Astrocyte (in vitro differentiated cells and primary cell): ENCODE data around the gene SNAPC4. TPM values are rescaled to one million over a fixed set of nuclear protein-coding genes. Genes with fewer than 3 reads are reported as not detected.

Experiments used
- DNase-seq: peaks from one replicate; pipeline ENCODE4 v3.0.0-alpha.2; 2010; ENCODE audit warnings: low read depth
- FAIRE-seq: peaks from 2 replicates; lab custom pipeline; 2011; peaks lifted over from hg19 to GRCh38; lab: Jason Lieb, UNC
- H2AFZ ChIP-seq: 2 replicates; pipeline ENCODE4 v1.6.0; 2012; ENCODE audit warnings: low read depth, low read length, inconsistent platforms
- H3K27ac ChIP-seq: 2 replicates; pipeline ENCODE4 v1.5.1; 2011; ENCODE audit warnings: low read depth, low read length, inconsistent platforms
- H3K27me3 ChIP-seq: 2 replicates; pipeline ENCODE4 v1.6.0; 2011; ENCODE audit warnings: low read length, inconsistent platforms; ENCODE audit not compliant: insufficient read depth
- H3K36me3 ChIP-seq: 2 replicates; pipeline ENCODE4 v1.5.1; 2011; ENCODE audit warnings: low read length, inconsistent platforms; ENCODE audit not compliant: insufficient read depth
- H3K4me1 ChIP-seq: 2 replicates; pipeline ENCODE4 v1.5.1; 2011; ENCODE audit warnings: low read length, inconsistent platforms; ENCODE audit not compliant: insufficient read depth
- H3K4me2 ChIP-seq: 2 replicates; pipeline ENCODE4 v1.6.0; 2012; ENCODE audit warnings: low read length, inconsistent platforms
- H3K4me3 ChIP-seq: 2 replicates; pipeline ENCODE4 v1.5.1; 2011; ENCODE audit warnings: low read depth, mild to moderate bottlenecking, low read length, inconsistent platforms; ENCODE audit not compliant: insufficient read depth
- H3K79me2 ChIP-seq: 2 replicates; pipeline ENCODE4 v1.6.0; 2012; ENCODE audit warnings: mild to moderate bottlenecking, low read length, inconsistent platforms; ENCODE audit not compliant: insufficient read depth
- H3K9ac ChIP-seq: 2 replicates; pipeline ENCODE4 v1.6.0; 2012; ENCODE audit warnings: mild to moderate bottlenecking, low read length, inconsistent platforms
- H3K9me3 ChIP-seq: 2 replicates; pipeline ENCODE4 v1.5.1; 2012; ENCODE audit warnings: low read depth, mild to moderate bottlenecking, low read length, inconsistent platforms; ENCODE audit not compliant: insufficient read depth
- H4K20me1 ChIP-seq: 2 replicates; pipeline ENCODE4 v1.6.0; 2012; ENCODE audit warnings: low read length, inconsistent platforms; ENCODE audit not compliant: insufficient read depth
- H3K27ac Mint-ChIP-seq: one replicate; pipeline ENCODE4 v1.8.0; 2021; ENCODE audit warnings: mild to moderate bottlenecking, mixed read lengths; ENCODE audit not compliant: unreplicated experiment
- H3K27me3 Mint-ChIP-seq: one replicate; pipeline ENCODE4 v1.8.0; 2021; ENCODE audit warnings: low read depth, mixed read lengths; ENCODE audit not compliant: unreplicated experiment
- H3K36me3 Mint-ChIP-seq: one replicate; pipeline ENCODE4 v1.8.0; 2021; ENCODE audit warnings: low read depth, mixed read lengths; ENCODE audit not compliant: unreplicated experiment
- H3K4me1 Mint-ChIP-seq: one replicate; pipeline ENCODE4 v1.8.0; 2021; ENCODE audit warnings: low read depth, mixed read lengths; ENCODE audit not compliant: unreplicated experiment
- H3K4me3 Mint-ChIP-seq: one replicate; pipeline ENCODE4 v1.8.0; 2021; ENCODE audit warnings: mild to moderate bottlenecking, moderate library complexity, mixed read lengths; ENCODE audit not compliant: unreplicated experiment
- H3K9me3 Mint-ChIP-seq: one replicate; pipeline ENCODE4 v1.8.0; 2021; ENCODE audit warnings: mild to moderate bottlenecking, mixed read lengths; ENCODE audit not compliant: unreplicated experiment
- EZH2 ChIP-seq: IDR thresholded peaks from 2 replicates; pipeline ENCODE4 v1.6.1; 2012; ENCODE audit warnings: mild to moderate bottlenecking, low read length, inconsistent platforms; ENCODE audit not compliant: insufficient read depth
- total RNA-seq: library from RNA; stranded (reverse); gene quantifications from 2 replicates; pipeline ENCODE4 v1.2.1, GENCODE V29; 2021
- TF ChIP-seq, protein P1 (sequence below): IDR thresholded peaks from 2 replicates; pipeline ENCODE4 v1.5.1; 2011; ENCODE audit warnings: low read depth, mild to moderate bottlenecking, inconsistent platforms, low read length, moderate library complexity; ENCODE audit not compliant: insufficient read depth

SNAPC4 gene
- total RNA-seq, 1 donor from 2014 or later = 18.6 TPM

GRCh38 chr9:136434580-136435169 lies 34.7 kb upstream of the SNAPC4 start:
- Histone ChIP-seq H3K4me3 (no peak overlapping the region), H3K36me3 (no peaks in the 10 kb centered on the region), H2AFZ (no peak overlapping the region), H3K4me1 (peaks cover 14% of the 10 kb centered on the region), H3K79me2 (peaks cover 64% of the 10 kb centered on the region), H4K20me1 (peaks cover 51% of the 10 kb centered on the region), H3K27ac (no peak overlapping the region), H3K9me3 (no peaks in the 10 kb centered on the region), H3K27me3 (no peaks in the 10 kb centered on the region), H3K4me2 (no peak overlapping the region), H3K9ac (no peak overlapping the region)
- DNase-seq (no peak), FAIRE-seq (no peak)
- Mint-ChIP-seq H3K36me3 (peaks cover 3% of the 10 kb centered on the region), H3K4me1 (peaks cover 16% of the 10 kb centered on the region), H3K27me3 (no peaks in the 10 kb centered on the region), H3K4me3 (no peak overlapping the region), H3K27ac (no peak overlapping the region), H3K9me3 (no peaks in the 10 kb centered on the region)
- TF ChIP-seq EZH2 = no peak
- TF ChIP-seq, protein P1, sequence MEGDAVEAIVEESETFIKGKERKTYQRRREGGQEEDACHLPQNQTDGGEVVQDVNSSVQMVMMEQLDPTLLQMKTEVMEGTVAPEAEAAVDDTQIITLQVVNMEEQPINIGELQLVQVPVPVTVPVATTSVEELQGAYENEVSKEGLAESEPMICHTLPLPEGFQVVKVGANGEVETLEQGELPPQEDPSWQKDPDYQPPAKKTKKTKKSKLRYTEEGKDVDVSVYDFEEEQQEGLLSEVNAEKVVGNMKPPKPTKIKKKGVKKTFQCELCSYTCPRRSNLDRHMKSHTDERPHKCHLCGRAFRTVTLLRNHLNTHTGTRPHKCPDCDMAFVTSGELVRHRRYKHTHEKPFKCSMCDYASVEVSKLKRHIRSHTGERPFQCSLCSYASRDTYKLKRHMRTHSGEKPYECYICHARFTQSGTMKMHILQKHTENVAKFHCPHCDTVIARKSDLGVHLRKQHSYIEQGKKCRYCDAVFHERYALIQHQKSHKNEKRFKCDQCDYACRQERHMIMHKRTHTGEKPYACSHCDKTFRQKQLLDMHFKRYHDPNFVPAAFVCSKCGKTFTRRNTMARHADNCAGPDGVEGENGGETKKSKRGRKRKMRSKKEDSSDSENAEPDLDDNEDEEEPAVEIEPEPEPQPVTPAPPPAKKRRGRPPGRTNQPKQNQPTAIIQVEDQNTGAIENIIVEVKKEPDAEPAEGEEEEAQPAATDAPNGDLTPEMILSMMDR = no peak

DNA sequence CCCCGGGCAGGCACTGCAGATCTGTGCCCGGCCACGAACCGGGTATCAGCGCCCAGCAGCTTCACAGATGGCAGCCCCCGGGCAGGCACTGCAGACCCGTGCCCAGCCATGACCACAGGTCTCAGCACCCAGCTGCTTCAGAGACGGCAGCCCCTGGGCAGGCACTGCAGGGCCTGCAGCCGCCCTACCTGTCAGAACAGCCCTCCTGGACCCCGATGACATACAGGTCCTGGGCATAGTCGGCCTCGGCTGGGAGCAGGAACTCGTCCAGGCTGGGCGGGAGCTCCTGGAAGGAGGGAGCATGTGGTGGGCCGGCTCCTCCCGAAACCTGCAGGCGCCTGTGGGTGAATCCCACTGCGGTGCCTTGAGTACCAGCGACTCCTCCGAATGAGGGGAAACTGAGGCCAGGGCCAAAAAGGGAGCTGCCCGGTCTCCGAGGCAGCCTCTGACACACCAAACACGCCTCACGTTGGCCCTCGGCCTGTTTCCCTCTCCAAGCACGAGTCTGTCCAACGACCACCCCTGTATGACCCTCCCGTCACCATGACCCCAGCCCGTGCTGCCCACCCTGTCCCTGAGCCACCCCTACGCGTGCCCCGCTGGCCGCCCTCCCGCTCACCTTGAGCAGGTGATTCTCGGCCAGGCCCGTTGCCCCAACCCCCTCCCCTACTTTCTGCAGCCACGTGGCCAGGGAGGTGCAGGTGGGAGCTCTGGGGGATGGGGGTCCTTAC lies 34.0 kb upstream of the SNAPC4 start:
- FAIRE-seq (no peak), DNase-seq (no peak)
- peaks cover 14% of the 10 kb centered on the region for H3K4me1 ChIP-seq
- peaks cover 16% of the 10 kb centered on the region for H3K4me1 Mint-ChIP-seq
- TF ChIP-seq, protein P1 = no peak
- TF ChIP-seq EZH2 = no peak
- H2AFZ ChIP-seq = no peak overlapping the region
- peaks cover 58% of the 10 kb centered on the region for H3K79me2 ChIP-seq
- H3K4me2 ChIP-seq = no peak overlapping the region
- H3K36me3 ChIP-seq = peaks cover 3% of the 10 kb centered on the region
- no peak overlapping the region for H3K9ac ChIP-seq
- no peak overlapping the region for H3K27ac Mint-ChIP-seq
- H4K20me1 ChIP-seq = peaks cover 52% of the 10 kb centered on the region
- H3K4me3 Mint-ChIP-seq = no peak overlapping the region
- no peak overlapping the region for H3K4me3 ChIP-seq
- H3K27me3 ChIP-seq = no peaks in the 10 kb centered on the region
- no peaks in the 10 kb centered on the region for H3K27me3 Mint-ChIP-seq
- no peaks in the 10 kb centered on the region for H3K9me3 Mint-ChIP-seq
- H3K27ac ChIP-seq = no peak overlapping the region
- no peaks in the 10 kb centered on the region for H3K9me3 ChIP-seq
- H3K36me3 Mint-ChIP-seq = peaks cover 3% of the 10 kb centered on the region
